ENCODE results near the gene KIT. TPM values are rescaled to one million over a fixed set of nuclear protein-coding genes. Genes with fewer than 3 reads are reported as not detected.

Gene KIT
- total RNA-seq, 1 donor from 2014 or later: 0.48 TPM

- intact Hi-C loops (cut with micrococcal nuclease): no loop called here
Observed at GRCh38 chr4:54700986-54701385, 43.2 kb downstream of the KIT start.

GRCh38 chr4:54703182-54703581, 45.4 kb downstream of the KIT start:
- intact Hi-C loops (cut with micrococcal nuclease): no loop called here

GRCh38 chr4:54707406-54707805, 49.6 kb downstream of the KIT start:
- intact Hi-C loops (cut with micrococcal nuclease): no loop called here

- intact Hi-C loops (cut with micrococcal nuclease): no loop called here
Observed at GRCh38 chr4:54708339-54709279, 50.9 kb downstream of the KIT start.

- intact Hi-C loops (cut with micrococcal nuclease): no loop called here
Observed at GRCh38 chr4:54709400-54709799, 51.6 kb downstream of the KIT start.

GRCh38 chr4:54712206-54712605, 54.4 kb downstream of the KIT start:
- intact Hi-C loops (cut with micrococcal nuclease): no loop called here

GRCh38 chr4:54714631-54715030, 56.9 kb downstream of the KIT start:
- intact Hi-C loops (cut with micrococcal nuclease): no loop called here

GRCh38 chr4:54716478-54717065, 58.8 kb downstream of the KIT start:
- intact Hi-C loops (cut with micrococcal nuclease): no loop called here

- intact Hi-C loops (cut with micrococcal nuclease): no loop called here
Observed at GRCh38 chr4:54717694-54718093, 59.9 kb downstream of the KIT start.

GRCh38 chr4:54719378-54719777, 61.6 kb downstream of the KIT start:
- intact Hi-C loops (cut with micrococcal nuclease): no loop called here

- intact Hi-C loops (cut with micrococcal nuclease): no loop called here
Observed at GRCh38 chr4:54723220-54723619, 65.5 kb downstream of the KIT start.

- intact Hi-C loops (cut with micrococcal nuclease): no loop called here
Observed at GRCh38 chr4:54723820-54724219, 66.1 kb downstream of the KIT start.

- intact Hi-C loops (cut with micrococcal nuclease): no loop called here
Observed at GRCh38 chr4:54726907-54727306, 69.2 kb downstream of the KIT start.

- intact Hi-C loops (cut with micrococcal nuclease): no loop called here
Observed at GRCh38 chr4:54727346-54727745, 69.6 kb downstream of the KIT start.

- intact Hi-C loops (cut with micrococcal nuclease): no loop called here
Observed at GRCh38 chr4:54728368-54728767, 70.6 kb downstream of the KIT start.

- intact Hi-C loops (cut with micrococcal nuclease): no loop called here
Observed at GRCh38 chr4:54729256-54729655, 71.5 kb downstream of the KIT start.

- intact Hi-C loops (cut with micrococcal nuclease): no loop called here
Observed at GRCh38 chr4:54730581-54730980, 72.8 kb downstream of the KIT start.

GRCh38 chr4:54731552-54731951, 73.8 kb downstream of the KIT start:
- intact Hi-C loops (cut with micrococcal nuclease): no loop called here

GRCh38 chr4:54731976-54732375, 74.2 kb downstream of the KIT start:
- intact Hi-C loops (cut with micrococcal nuclease): no loop called here

- intact Hi-C loops (cut with micrococcal nuclease): no loop called here
Observed at GRCh38 chr4:54737421-54737820, 79.7 kb downstream of the KIT start.

GRCh38 chr4:54741202-54741601, 83.4 kb downstream of the KIT start:
- intact Hi-C loops (cut with micrococcal nuclease): no loop called here

- intact Hi-C loops (cut with micrococcal nuclease): no loop called here
Observed at GRCh38 chr4:54742636-54743399, 85.1 kb downstream of the KIT start.

Data from T-helper 2 cell treated with Interferon-gamma antibody and Interleukin-4, amounts not matched to agents 100 ng/mL and 5 ng/mL, for 36 hours (primary cell).